SH-SY5Y (cell line): ENCODE results near the gene ITGB2.

Experiments used
- GATA2 ChIP-seq: IDR thresholded peaks from 2 replicates; pipeline ENCODE4 v1.6.1; 2011; ENCODE audit warnings: mild to moderate bottlenecking, low read depth, low read length
- GATA3 ChIP-seq: IDR thresholded peaks from 2 replicates; pipeline ENCODE4 v1.6.1; 2011; ENCODE audit warnings: low read depth, mild to moderate bottlenecking, low read length, moderate library complexity

DNA sequence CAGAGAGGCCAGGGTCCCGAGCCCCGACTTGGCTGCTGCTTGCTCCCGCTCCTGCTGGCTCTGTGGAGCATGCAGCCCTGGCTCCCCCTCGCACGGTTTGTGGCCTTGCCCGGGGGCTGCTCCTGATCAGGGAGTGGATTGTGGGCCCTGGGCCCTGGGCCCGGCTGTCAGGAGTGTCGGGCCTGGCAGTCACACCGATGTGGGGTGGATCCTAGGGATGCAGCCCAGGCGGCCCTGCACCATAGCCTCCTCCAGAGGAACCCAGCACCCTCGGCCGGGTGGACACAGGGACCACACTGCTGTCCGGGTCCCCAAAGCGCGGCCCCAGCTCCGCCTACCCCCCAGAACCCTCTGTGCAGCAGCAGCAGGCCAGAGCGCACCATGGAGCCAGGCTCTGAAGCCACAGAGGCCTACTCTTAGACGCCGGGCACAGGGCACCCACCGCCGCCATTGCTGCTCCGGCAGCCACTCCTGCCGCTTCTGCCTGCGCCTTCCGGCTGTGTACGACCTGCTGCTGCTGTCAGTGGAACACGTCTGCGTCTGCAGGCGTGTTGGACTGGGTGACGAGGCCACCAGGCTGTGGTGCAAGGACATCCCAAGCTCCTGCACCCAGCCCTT is 28.6 kb upstream of the ITGB2 start:
- TF ChIP-seq GATA3 (no peak), GATA2 (no peak)
